HG03039 (cell line): ENCODE measurements around the gene MACROD1.
"Not testable (repeated sequence)": the region's sequence is repeated elsewhere in the genome, so short reads cannot be mapped to it uniquely, and the experiment has no call there.

Experiments
- ATAC-seq: cut with Tn5 transposase; IDR thresholded peaks from one replicate; pipeline ENCODE4 v1.9.1; 2021; ENCODE audit warnings: mild to moderate bottlenecking, moderate library complexity; ENCODE audit not compliant: unreplicated experiment

MACROD1 gene

GRCh38 chr11:64185693-64186491, 20.0 kb upstream of the MACROD1 start, which contains the start of gene STIP1:
TSS of gene STIP1 (plus strand) at chr11:64186171. CDS start at chr11:64186262, 91 bp downstream.
- peak; percentile 81 for ATAC-seq

DNA sequence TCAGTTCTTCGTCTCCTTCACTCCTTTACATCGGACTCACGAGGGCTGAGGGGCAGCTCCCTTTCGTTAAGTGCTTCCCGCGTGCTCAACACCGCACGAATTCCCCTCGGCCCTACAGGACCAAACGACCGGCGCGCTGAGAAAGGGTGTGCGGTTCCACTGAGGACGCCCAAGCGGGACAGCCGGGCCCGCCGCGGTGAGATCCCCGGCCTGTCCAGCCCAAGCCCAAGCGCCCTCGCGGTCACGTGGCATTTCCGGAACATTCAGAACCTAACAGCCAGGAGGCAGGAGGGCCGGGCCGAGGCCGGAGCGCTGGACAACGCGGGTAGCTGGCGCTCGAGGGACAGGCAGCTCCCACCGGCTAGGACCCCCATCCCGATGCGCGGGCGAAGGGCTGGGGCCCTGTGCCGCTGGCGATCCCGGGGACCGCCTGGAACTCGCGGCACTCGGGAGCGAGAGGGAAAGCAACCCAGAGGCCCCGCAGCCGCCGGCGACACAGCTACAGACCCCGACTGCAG, 19.3 kb upstream of the MACROD1 start:
- peak; percentile 16 for ATAC-seq

- ATAC-seq = no peak
Observed at GRCh38 chr11:64183890-64184289, 18.0 kb upstream of the MACROD1 start.

- no peak for ATAC-seq
Observed at GRCh38 chr11:64181506-64182411, 15.8 kb upstream of the MACROD1 start.

DNA sequence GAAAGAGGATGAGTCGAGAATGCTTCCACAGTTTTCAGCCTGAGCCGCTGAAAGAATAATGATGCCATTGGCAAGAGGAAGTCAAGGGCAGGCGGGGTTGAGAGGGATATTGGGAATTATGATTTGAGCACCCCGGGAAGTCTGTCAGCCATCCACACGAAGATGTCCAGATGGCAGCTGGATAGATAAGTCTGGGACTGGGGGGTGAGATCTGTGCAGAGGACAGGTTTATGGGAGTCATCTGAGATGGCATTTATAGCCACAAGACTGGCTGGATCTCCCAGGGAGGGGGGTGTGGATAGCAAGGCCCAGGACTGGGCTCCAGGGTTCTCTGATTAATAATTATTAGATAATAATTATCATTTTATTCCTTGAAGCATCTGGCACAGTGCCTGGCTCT, 15.0 kb upstream of the MACROD1 start:
- no peak for ATAC-seq

DNA sequence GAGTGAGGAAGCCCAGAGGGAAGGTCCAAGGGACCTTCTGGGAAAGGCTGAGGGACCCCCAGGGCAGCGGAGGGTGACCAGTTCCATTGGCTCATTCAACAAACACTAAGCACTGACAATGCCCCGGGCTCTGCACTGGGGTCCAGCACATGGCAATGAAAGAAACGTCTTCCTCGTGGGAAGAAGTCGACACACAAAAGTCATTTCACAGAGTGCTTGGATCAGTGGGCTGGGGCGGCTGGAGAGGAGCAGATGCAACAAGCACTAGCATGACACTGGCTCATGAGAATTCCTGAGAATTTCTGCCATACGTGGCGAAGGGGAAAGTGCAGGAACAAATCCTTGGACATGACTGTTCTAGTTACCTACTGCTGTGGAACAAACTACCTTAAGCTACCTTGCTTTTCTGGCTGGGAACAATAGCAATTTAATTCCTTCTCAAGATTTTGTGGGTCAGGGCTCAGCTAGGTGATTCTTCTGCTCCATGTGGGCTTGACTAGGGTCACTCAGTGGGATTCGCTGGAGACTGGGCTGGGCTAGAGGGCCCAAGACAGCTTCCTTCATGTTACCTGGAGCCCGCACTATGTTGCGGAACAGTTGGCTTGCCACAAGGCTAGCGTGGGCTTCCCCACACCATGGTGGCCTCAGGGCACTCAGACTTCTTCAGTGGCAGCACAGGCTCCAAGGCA, 13.2 kb upstream of the MACROD1 start:
- no peak for ATAC-seq

DNA sequence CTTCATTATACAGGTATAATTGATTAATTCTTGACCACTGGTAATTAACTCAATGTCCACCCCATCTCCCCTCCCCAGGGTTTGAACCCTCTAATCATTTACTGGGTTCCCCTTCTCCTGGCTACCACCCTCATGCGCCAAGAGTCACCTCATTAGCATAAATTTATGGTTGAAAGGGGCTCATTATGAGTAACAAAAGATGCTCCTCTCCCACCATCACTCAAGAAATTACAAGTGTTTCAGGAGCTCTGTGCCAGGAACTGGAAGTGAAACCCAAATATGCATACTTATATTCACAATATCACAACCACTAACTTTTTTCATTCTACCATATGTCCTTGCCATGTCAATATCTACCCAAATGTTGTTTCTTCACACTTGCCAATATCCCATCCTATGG, 12.3 kb upstream of the MACROD1 start:
- no peak for ATAC-seq

DNA sequence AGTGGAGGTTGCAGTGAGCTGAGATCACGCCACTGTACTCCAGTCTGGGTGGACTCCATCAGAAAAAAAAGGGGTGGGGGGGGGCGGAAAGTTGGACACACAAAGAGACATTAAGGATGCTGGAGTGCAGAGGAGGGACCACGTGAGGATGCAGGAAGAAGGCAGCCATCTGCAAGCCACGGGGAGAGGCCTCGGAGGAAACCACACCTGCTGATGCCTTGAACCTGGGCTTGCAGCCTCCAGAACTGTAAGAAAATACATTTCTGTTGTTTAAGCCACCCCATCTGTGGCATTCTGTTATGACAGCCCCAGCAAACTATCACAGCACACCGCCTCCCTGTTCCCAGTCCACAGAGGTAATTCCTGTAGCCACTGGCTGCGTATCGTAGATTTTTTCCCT, 10.8 kb upstream of the MACROD1 start:
- ATAC-seq = no peak

DNA sequence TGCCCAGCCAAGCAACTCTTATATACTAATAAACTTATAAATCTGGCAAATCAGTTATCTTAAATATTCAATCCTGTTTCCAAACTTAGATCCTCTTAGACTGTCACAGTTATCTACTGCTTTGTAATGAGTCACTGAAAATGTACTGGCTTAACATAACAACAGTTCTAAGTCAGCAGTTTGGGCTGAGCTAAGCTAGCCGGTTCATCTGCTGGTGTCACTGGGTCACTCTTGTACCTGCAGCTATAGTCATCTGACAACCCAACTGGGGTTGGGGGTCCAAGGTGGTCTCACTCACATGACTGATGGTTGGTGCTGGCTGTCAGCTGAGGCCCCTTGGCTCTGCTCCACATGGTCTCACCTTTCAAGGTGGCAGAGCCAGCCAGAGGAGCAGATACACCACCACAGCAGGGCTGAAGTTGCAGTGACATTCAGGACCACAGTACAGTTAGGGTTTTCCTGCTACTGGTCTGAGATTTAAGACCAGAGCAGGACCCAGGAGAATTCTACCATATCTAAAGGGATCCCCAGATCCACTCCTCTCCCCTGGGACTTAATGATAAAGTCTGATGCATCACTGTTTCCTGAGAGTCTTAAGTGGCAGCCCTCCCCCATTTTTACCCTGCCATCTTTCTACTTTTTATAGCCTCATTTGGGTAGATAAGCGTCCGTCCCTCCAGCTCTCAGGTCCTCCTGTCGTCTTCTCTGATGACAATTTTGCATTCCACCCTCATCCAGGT, 7.9 kb upstream of the MACROD1 start:
- no peak for ATAC-seq

DNA sequence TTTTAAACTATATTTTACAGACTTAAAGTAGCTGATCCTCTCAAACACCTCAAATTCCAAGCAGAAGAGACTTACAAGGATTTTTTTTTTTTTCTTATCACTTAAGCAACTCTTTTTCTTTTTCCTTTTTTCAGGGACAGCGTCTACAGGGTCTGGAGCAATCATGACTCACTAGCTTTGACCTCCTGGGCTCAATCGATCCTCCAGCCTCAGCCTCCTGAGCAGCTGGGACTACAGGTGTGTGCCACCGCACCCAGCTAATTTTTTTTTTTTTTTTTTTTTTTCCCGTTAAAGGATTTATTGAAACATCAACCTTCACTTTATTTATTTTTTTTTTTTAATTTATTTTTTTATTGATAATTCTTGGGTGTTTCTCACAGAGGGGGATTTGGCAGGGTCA, 4.5 kb upstream of the MACROD1 start:
- no peak for ATAC-seq

GRCh38 chr11:64165481-64165841, 452 bp downstream of the MACROD1 start:
- no peak for ATAC-seq

DNA sequence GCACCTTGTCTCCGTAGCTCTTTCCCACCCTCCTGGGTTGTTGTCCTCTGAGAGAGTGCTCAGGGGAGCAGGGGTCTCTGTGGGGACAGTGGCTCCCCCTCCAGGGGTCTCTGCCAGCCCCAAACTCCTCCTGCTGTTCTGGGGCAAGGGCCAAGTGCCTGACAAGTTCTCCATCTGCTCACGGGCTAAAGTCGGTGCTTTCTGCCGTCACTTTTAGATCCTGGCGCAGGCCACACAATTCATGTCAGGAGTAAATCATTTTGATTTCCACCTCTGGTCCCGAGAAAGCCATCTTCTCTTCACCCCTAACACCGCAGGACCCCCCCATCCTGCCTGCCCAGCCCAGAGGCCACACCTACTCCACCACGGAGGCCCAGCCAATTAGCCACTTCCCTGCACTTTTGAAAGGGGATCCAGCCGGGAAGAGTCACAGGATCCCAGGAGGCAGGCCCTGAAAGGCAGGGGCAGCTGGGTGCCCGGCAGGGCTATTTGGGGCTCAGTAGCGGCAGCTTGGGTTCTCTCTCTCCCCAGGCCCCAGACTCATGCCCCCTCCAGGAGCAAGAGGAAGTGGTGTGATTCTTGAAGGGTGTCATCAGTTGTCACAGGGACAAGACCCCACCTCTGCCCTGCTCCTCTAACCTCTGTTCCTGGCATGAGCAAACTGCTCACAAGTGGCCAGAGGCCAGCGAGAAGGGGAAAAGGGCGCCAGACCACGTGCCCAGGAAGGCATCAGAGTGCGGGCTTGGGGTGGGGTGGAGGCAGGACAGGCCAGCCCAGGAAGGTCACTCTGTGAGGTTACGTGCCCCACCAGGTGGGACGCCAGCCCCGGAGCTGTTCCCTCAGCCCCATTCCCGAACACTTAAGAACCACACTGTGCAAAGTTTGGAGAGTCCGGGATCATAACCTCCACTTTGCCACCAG, 1.3 kb downstream of the MACROD1 start:
- ATAC-seq = no peak

DNA sequence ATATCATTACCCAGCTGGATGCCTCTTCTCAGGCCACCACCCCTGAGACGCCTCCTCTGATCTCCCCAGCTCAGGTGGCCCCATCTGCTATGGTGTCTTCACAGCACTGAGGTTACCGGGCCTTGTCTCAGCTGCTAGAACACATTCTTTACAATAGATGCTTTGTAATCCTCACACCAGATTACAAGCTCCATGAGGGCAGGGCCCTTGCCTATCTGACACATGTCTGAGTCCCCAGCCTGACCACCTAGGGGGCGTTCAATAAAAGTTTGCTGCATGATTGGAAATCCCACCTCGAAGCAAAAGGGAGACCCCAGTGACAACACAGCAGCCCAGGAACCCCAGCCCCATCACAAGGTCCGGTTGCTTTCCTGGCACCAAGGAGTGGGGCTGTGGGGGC, 2.0 kb downstream of the MACROD1 start:
- no peak for ATAC-seq

DNA sequence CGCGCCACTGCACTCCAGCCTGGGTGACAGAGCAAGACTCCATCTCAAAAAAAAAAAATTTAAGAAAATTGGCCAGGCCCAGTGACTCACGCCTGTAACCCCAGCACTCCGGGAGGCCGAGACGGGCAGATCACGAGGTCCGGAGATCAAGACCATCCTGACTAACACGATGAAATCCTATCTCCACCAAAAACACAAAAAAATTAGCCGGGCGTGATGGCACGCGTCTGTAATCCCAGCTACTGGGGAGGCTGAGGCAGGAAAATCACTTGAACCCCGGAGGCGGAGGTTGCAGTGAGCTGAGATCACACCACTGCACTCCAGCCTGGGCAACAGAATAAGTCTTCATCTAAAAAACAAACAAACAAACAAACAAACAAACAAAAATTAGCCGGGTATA, 3.1 kb downstream of the MACROD1 start:
- ATAC-seq = not testable (repeated sequence)

DNA sequence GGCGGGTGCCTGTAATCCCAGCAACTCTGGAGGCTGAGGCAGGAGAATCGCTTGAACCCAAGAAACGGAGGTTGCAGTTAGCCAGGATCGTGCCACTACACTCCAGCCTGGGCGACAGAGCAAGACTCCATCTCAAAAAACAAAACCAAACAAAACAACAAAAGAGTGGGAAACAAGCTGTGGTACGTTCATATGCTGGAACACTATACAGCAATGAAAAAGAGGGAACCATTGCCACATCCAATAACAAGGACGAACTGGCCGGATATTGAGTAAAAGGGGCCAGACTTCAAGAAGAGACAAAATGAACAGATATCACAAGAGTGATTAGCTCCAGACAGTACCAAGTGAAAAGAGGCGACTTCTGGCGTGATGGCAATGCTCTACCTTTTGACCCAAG, 4.9 kb downstream of the MACROD1 start:
- ATAC-seq = no peak

GRCh38 chr11:64157631-64158394, 8.1 kb downstream of the MACROD1 start:
- no peak for ATAC-seq

DNA sequence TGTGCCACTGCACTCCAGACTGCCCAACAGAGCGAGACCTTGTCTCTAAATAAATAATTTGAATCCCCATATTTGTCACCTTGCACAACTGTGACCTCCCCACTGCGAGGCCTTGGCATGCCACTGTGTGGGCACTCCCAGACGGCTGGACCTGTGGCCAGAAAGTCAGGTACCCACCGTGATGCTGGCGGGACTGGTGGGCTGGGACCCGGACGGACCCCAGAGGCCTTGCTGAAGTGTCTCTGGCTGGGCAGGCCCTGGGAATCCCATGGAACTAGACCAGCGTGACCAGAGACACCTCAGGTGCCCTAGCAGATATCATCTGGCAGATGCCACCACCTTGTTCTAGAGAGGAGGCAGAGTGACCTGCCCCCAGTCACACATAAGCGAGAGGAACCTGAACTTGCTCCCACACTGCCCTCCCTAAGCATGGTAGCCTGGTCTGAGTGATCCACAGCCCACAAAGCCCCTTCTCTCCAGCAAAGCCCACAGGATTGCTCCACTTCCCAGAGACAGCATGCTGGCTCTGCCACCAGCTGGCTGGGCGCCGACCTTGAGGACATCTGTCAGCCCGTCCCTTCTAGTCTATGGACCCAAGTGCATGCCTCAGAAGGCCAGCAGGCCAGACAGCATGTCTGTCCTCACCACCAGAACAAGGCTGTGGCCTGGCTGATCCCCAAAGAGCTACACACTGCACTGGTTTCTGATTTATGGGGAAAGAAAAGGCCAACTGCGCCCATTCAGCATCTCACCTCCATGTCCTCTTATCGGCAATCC, 9.5 kb downstream of the MACROD1 start:
- no peak for ATAC-seq

- no peak for ATAC-seq
Observed at GRCh38 chr11:64153812-64154211, 12.1 kb downstream of the MACROD1 start.
